Activated CD8-positive, alpha-beta memory T cell treated with anti-CD3 and anti-CD28 coated beads, Interleukin-2, amount 10 ng/mL, durations not matched to agents 7 days and 5 days (primary cell): ENCODE data around the gene AAK1. TPM values are rescaled to one million over a fixed set of nuclear protein-coding genes. Genes with fewer than 3 reads are reported as not detected.

Experiments used
- ATAC-seq: fragments of 150-1000 bp; cut with Tn5 transposase; one replicate; pipeline ENCODE4 v1.10.0; 2021; ENCODE audit warnings: moderate library complexity
- CTCF ChIA-PET: fragments of 350-600 bp; sonication (Branson Sonifier 250); formaldehyde crosslinking; loops from one replicate; lab custom pipeline; 2021; ENCODE audit warnings: antibody characterized with exemption; lab: Charles Lee
- DNase-seq: peaks from one replicate; pipeline ENCODE4 v3.0.0-alpha.2; 2020
- H3K27ac Mint-ChIP-seq: one replicate; pipeline ENCODE4 v1.8.0; 2021; ENCODE audit warnings: mild to moderate bottlenecking, mixed read lengths
- H3K27me3 Mint-ChIP-seq: one replicate; pipeline ENCODE4 v1.8.0; 2021; ENCODE audit warnings: mixed read lengths
- H3K36me3 Mint-ChIP-seq: one replicate; pipeline ENCODE4 v1.8.0; 2021; ENCODE audit warnings: mild to moderate bottlenecking, mixed read lengths
- H3K4me1 Mint-ChIP-seq: one replicate; pipeline ENCODE4 v1.8.0; 2021; ENCODE audit warnings: mixed read lengths
- H3K4me3 Mint-ChIP-seq: one replicate; pipeline ENCODE4 v1.8.0; 2021; ENCODE audit warnings: mild to moderate bottlenecking, moderate library complexity, mixed read lengths
- H3K9me3 Mint-ChIP-seq: one replicate; pipeline ENCODE4 v1.8.0; 2022; ENCODE audit warnings: low read depth, mixed read lengths
- total RNA-seq, 2 experiments: library from RNA; stranded (reverse); gene quantifications; one replicate each; pipeline ENCODE4 v1.2.3, GENCODE V29; 2021

Gene AAK1
- 10 to 100 TPM; 94.0 to 99.5 TPM for total RNA-seq

DNA sequence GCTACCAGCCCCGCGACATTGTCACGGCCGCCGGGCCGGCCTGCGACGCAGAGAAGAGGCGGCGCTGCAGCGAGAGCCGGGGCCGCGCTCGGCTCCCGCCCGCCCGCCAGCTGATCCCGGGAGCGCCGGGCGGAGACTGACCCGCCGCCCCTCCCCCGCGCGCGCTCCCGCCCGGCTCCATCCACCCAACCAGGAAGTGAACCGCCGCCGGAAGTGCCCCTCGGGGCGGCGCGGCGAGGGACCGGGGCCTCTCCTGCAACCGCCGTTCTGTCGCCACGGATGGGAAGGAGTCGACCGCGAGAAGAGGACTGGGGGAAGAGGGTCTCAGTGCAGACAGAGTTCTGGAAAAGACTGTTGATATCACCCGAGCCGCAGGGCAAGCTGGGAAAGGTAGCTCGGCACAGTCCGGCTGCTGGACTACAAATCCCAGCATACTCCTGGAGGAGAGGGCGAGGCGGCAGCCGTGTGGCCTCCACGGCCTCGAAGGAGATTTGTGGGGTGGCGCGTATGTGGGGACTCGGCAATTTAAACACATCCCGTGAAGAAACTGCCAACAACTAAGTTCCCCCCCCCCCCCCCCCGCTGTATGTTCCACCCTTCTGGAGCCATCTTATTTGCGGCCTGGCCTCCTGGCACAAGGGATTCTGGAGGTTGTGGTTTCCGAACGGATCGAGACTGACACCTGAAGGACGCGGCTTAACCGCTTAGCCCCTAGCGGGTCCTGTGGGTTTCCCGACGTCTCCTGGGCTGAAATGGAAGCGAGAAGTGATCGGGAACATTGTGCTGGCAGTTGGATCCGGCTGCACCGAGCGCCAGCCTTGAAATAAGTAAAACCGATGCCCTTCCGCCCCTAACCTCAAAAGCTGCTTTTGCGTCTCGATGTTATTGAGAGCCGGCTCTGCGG lies at the start of gene AAK1:
Gene AAK1, minus strand, starts transcription at position 138 of the 904 bp plus-strand sequence. CDS start 699 bp downstream, outside the sequence.
- Mint-ChIP-seq H3K27me3 (no peaks in the 10 kb centered on the region), H3K4me1 (peaks cover 63% of the 10 kb centered on the region)

DNA sequence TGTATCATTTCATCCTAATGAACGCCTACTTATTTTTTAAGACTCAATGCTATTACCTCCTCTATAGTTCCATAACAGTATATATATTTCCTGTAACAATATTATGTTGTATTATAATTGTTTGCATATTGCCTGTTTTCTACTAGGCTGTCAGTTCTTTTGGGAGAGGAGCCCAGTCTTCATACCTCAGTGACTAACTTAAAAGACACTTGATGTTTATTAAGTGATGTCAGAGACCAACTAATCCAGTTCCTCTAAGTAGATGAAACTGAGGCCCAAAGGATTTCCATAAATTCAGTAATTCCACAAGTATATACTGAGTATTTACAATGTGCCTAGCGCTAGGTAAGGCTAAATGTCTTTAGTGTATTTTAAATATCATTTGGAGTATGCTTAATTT lies 48.9 kb upstream of the AAK1 start:
- no peak overlapping the region for H3K27ac Mint-ChIP-seq
- H3K9me3 Mint-ChIP-seq: no peaks in the 10 kb centered on the region
- no peaks in the 10 kb centered on the region for H3K27me3 Mint-ChIP-seq
- DNase-seq: no peak
- ATAC-seq: no peak
- H3K36me3 Mint-ChIP-seq: peaks cover 1% of the 10 kb centered on the region
- H3K4me3 Mint-ChIP-seq: no peak overlapping the region
- CTCF ChIA-PET: no interaction called here
- H3K4me1 Mint-ChIP-seq: peaks cover 60% of the 10 kb centered on the region

More for the DNA sequence above, at the start of gene AAK1:
- Mint-ChIP-seq H3K36me3 (peaks cover 35% of the 10 kb centered on the region), H3K9me3 (no peaks in the 10 kb centered on the region), H3K4me3 (peak within 1 kb of the TSS; percentile 84), H3K27ac (peak within 1 kb of the TSS; percentile 95)
- DNase-seq: peak; percentile 93
- CTCF ChIA-PET: interaction anchor here (0.7 to 3.8 kb wide), 10 partner anchors 16 to 82 kb away, joined by 3 to 18 read pairs (median 4); no protein-coding TSS in a partner anchor
- peak; percentile 65 for ATAC-seq

DNA sequence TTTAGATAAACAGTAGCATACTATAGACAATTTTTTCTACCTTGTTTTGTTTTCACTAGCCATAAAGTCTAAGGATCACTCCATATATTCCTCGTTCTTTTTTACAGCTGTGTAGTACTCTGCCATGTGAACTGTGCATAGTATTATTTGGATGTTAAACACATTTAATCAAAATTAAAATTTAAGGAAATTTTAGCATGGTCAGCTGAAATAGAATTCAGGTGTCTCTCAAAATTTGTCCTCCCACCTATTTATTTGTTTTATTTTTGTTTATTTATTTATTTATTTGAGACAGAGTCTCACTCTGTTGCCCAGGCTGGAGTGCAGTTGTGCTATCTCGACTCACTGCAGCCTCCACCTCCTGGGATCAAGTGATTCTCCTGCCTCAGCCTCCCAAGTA lies 46.4 kb upstream of the AAK1 start:
- peaks cover 2% of the 10 kb centered on the region for H3K9me3 Mint-ChIP-seq
- CTCF ChIA-PET: interaction anchor here (0.9 to 1.2 kb wide), 2 partner anchors 44 to 46 kb away, joined by 3 read pairs; partner anchors contain the start of gene AAK1
- H3K36me3 Mint-ChIP-seq: peaks cover 1% of the 10 kb centered on the region
- ATAC-seq: no peak
- no peak for DNase-seq
- H3K4me3 Mint-ChIP-seq: no peak overlapping the region
- H3K27ac Mint-ChIP-seq: no peak overlapping the region
- H3K27me3 Mint-ChIP-seq: no peaks in the 10 kb centered on the region
- H3K4me1 Mint-ChIP-seq: peaks cover 57% of the 10 kb centered on the region

DNA sequence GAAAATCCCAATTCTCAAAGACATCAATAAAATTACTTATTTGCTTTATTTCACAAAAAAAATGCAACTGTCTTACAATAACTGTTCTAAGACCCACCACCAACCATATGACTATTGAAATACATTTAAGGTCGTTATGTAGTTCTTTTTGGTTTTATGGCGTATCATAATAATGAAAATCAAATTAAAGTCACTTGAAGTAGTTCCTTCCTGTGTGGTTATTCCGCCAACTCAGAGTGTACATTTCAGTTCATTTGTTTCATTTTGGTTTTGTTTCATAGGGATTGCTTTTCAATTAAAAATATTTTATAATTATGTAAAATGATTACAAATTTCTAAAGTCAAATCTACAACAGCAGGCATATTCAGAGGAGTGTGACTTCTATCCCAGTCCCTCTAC lies 45.9 kb upstream of the AAK1 start:
- H3K9me3 Mint-ChIP-seq: peaks cover 2% of the 10 kb centered on the region
- H3K27me3 Mint-ChIP-seq: no peaks in the 10 kb centered on the region
- H3K27ac Mint-ChIP-seq: peak overlapping the region; percentile 39
- no peak overlapping the region for H3K4me3 Mint-ChIP-seq
- DNase-seq (no peak), ATAC-seq (no peak)
- H3K36me3 Mint-ChIP-seq: peaks cover 1% of the 10 kb centered on the region
- H3K4me1 Mint-ChIP-seq: peaks cover 58% of the 10 kb centered on the region
- CTCF ChIA-PET: interaction anchor here (0.9 to 1.2 kb wide), 2 partner anchors 43 to 46 kb away, joined by 3 read pairs; partner anchors contain the start of gene AAK1

DNA sequence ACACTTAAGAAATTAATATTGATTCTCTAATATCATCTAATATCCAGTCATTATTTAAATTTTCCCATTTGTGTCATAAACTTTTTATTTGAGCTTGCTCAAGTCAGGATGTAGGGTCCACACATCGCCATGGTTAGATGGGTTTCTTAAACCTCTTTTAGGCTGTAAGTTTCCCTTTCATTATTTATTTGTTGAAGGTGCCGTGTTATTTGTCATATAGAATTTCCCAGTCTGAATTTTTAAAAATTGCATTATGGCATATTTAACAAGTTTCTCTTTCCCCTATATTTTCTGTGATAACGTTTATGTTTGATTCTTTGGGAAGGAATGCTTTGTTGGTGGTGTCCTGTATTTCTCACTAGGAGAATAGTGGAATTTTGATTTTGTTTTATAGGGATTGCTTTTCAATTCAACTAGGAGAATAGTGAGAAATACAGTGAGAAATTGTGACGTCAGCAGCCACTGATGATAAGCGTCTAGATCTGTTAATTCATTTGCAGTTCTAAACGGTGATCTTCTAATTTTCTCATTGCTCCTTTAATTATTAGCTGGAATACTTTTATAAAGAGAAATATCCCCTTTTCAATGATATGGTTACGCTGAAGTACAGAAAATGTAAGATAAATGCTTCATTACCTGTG lies 44.6 kb upstream of the AAK1 start:
- no peak overlapping the region for H3K4me3 Mint-ChIP-seq
- no peaks in the 10 kb centered on the region for H3K27me3 Mint-ChIP-seq
- H3K4me1 Mint-ChIP-seq: peaks cover 61% of the 10 kb centered on the region
- H3K9me3 Mint-ChIP-seq: peaks cover 2% of the 10 kb centered on the region
- no peak for ATAC-seq
- no peak for DNase-seq
- CTCF ChIA-PET: interaction anchor here (1.3 kb wide), 1 partner anchor 42 kb away, joined by 4 read pairs; no protein-coding TSS in a partner anchor
- peaks cover 1% of the 10 kb centered on the region for H3K36me3 Mint-ChIP-seq
- H3K27ac Mint-ChIP-seq: no peak overlapping the region

DNA sequence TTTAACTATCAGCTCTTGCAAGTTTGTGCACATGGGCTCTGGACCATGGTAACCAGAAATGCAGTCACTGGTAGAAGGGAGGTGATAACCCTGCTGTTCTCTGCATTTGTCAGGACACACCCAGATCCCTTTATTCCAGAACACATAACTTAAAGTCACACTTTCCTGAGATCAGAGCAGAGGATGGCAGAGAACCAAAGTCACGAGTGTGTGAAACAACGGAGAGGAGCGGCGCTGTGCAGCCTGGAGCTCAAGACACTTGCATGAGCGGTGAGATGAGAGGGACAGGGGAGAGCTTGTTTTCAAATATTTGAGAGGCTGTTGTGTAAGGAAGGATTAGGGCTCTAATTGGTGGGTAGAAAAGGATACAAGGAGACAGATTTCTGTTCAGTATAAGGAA lies 43.3 kb upstream of the AAK1 start:
- Mint-ChIP-seq H3K4me1 (peaks cover 61% of the 10 kb centered on the region), H3K36me3 (peaks cover 1% of the 10 kb centered on the region), H3K9me3 (peaks cover 2% of the 10 kb centered on the region), H3K4me3 (no peak overlapping the region), H3K27me3 (no peaks in the 10 kb centered on the region), H3K27ac (no peak overlapping the region)
- ATAC-seq (no peak), DNase-seq (no peak)
- CTCF ChIA-PET: interaction anchor here (0.7 to 1.1 kb wide), 4 partner anchors 8 to 17 kb away, joined by 3 to 4 read pairs (median 3); no protein-coding TSS in a partner anchor

DNA sequence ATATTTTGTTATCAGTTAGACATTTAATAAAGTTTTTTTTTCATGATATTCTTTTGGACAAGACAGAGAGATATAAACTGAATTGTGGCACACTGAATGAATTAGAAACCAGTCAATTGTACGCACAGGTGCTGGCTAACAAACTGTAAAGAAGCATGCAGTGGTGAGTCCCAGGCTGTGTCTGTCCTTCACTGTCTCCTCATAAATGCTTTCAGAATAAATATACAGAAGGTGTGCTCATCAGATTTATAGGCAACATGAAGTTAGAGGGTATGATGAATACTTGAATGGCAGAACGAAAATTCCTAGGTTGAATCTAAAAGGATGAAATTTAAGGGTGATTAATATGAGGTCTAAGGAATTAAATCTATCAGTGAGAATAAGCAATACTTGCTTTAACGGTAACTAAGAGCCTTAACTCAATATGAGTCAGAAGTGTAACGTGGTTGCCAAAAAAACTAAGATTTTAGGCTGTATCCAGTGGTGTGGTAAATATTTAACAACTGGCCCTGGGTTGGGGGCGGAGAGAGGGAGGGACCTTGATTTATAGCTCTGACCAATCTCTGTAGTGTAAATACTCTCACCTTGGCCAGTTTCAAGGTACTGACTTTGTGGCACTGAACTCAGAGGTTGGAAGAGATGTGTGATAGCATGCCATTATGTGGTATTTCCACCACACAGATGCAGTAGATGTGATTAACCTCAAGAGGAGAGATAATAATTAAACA lies 41.9 kb upstream of the AAK1 start:
- H3K27ac Mint-ChIP-seq: no peak overlapping the region
- DNase-seq (peak; percentile 72), ATAC-seq (peak; percentile 79)
- H3K9me3 Mint-ChIP-seq: peaks cover 2% of the 10 kb centered on the region
- CTCF ChIA-PET: interaction anchor here (0.7 kb wide), 1 partner anchor 32 kb away, joined by 3 read pairs; no protein-coding TSS in a partner anchor
- H3K27me3 Mint-ChIP-seq: no peaks in the 10 kb centered on the region
- peaks cover 59% of the 10 kb centered on the region for H3K4me1 Mint-ChIP-seq
- H3K36me3 Mint-ChIP-seq: peaks cover 5% of the 10 kb centered on the region
- no peak overlapping the region for H3K4me3 Mint-ChIP-seq

DNA sequence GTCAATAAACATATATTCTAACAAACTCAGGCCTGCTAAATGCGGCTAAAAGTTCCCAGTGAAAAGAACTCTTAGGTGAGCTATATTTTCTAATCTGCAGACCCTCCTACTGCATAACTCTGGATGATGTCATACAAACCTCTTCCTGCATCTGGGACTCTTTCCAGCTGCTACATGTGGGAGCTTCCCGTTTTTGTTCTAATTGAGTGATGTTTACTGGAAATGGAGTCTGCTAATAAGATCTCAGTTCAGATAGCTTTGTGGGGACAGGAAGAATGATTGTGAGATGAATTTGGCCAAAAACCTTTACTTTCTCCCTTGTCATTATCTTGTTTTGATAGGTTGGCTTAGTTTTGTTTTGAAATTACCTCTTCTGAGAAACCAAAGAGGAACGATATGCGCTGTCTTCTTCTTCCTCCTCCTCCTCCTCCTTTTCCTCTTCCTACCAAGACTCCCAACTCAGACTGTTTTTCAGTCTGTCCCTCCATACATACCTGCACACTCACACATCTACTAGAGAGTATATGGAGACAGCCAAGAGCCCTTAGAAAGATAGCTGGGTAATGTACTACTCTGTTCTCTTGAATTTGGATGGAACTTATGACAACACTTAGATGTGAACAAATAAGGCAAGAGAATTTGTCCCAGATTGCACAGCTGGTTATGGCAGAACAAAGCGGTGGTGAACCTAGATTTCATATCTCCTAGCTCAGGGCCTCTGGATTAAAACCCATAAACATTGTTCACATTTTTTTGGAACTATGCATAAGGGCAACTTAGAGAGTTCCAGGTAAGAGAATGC lies 39.8 kb upstream of the AAK1 start:
- Mint-ChIP-seq H3K4me3 (peak overlapping the region; percentile 18), H3K4me1 (peaks cover 53% of the 10 kb centered on the region), H3K27ac (peak overlapping the region; percentile 71), H3K9me3 (peaks cover 2% of the 10 kb centered on the region), H3K27me3 (no peaks in the 10 kb centered on the region), H3K36me3 (peaks cover 5% of the 10 kb centered on the region)
- DNase-seq: no peak
- CTCF ChIA-PET: interaction anchor here (0.9 to 1.9 kb wide), 6 partner anchors 10 to 118 kb away, joined by 3 to 10 read pairs (median 4); partner anchors contain the start of gene AAK1
- ATAC-seq: peak; percentile 45

DNA sequence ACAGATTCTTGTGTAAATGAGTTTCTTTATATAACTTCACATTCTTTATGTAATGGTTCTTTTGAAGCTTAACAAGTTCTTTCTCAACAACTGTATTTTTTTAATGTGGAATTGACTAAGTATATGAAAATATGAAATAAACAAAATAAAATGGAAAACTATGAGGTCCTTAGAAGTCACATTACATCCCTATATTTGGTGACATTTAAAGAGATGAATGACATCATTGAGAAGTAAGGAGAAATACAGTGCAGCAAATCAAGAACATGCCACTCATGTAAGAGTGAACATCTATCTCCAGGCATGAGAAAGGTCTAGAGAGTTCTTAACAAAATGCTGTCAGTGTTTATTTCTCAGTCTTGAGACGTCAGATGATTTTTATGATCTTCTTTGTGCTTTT lies 39.0 kb upstream of the AAK1 start:
- DNase-seq (no peak), ATAC-seq (no peak)
- Mint-ChIP-seq H3K36me3 (peaks cover 7% of the 10 kb centered on the region), H3K4me3 (no peak overlapping the region), H3K27me3 (no peaks in the 10 kb centered on the region), H3K4me1 (peaks cover 57% of the 10 kb centered on the region), H3K27ac (no peak overlapping the region), H3K9me3 (peaks cover 2% of the 10 kb centered on the region)
- CTCF ChIA-PET: interaction anchor here (1.6 to 1.9 kb wide), 3 partner anchors 11 to 117 kb away, joined by 3 to 10 read pairs (median 5); no protein-coding TSS in a partner anchor

DNA sequence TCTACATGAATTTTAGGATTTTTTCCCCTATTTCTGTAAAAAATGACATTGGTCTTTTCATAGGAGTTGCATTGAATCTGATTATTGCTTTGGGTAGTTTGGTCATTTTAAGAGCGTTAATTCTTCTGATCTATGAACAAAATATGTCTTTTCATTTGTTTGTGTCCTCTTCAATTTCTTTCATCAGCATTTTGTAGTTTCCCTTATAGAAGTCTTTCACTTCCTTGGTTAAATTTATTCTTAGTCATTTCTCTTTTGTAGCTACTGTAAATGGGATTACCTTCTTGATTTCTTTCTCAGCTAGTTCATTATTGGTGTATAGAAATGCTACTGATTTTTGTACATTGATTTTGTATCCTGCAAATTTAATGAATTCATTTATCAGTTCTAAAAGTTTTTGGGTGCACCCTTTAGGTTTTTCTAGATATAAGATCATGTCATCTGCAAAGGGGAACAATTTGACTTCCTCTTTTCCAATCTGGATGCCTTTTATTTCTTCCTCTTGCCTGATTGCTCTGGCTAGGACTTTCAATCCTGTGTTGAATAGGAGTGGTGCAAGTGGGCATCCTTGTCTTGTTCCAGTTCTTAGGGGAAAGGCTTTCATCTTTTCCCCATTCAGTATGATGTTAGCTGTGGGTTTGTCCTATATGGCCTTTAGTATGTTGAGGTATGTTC lies 36.6 kb upstream of the AAK1 start:
- Mint-ChIP-seq H3K27ac (peak overlapping the region; percentile 12), H3K27me3 (no peaks in the 10 kb centered on the region), H3K4me3 (no peak overlapping the region), H3K36me3 (peaks cover 7% of the 10 kb centered on the region), H3K4me1 (peaks cover 56% of the 10 kb centered on the region), H3K9me3 (no peaks in the 10 kb centered on the region)
- DNase-seq (no peak), ATAC-seq (no peak)
- CTCF ChIA-PET: no interaction called here

DNA sequence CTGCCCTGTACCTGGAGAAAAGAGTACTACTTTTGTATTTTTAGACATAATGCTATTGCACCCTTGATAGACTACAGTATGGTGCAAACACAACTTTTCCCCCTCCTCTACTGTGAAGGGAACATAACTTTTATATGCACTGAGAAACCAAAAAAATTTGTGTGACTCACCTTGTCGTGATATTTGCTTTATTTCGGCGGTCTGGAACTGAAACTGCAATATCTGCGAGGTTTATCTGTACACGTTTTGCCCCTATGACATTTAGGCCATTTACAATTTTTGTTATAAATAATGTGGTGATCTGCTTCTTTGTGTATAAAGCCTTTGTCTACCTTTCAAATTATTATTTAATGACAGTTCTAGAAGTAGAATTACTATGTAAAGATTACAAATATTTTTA lies 34.4 kb upstream of the AAK1 start:
- peaks cover 43% of the 10 kb centered on the region for H3K4me1 Mint-ChIP-seq
- CTCF ChIA-PET: interaction anchor here (1.3 kb wide), 1 partner anchor 9 kb away, joined by 3 read pairs; no protein-coding TSS in a partner anchor
- H3K4me3 Mint-ChIP-seq: peak overlapping the region; percentile 56

More for the DNA sequence above, 34.4 kb upstream of the AAK1 start:
- Mint-ChIP-seq H3K36me3 (peaks cover 8% of the 10 kb centered on the region), H3K27ac (peak overlapping the region; percentile 82), H3K27me3 (no peaks in the 10 kb centered on the region), H3K9me3 (no peaks in the 10 kb centered on the region)
- ATAC-seq (peak; percentile 17), DNase-seq (no peak)
